ENCODE data around the gene DST.

DST gene

DNA sequence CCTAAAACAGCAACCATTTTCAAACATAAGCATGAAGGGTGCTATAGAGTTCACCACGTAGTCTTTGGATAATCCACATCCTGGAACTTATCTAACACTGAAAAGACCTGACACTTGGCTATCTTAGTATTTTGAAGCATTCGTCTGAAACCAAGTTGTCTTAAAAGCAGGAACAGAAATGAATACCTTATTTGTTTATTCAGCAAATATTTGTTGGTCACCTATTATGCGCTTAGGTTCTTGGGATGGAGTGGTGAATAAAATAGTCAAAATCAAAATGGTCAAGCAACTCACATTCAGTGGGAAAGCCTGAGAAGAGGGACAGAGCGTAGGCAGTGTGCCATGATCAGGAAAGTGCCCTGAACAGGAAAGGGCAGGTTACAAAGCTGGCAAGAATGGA is 206.9 kb downstream of the DST start:
- DNase-seq (ENCODE audit: low read depth, low spot score): no peak

DNA sequence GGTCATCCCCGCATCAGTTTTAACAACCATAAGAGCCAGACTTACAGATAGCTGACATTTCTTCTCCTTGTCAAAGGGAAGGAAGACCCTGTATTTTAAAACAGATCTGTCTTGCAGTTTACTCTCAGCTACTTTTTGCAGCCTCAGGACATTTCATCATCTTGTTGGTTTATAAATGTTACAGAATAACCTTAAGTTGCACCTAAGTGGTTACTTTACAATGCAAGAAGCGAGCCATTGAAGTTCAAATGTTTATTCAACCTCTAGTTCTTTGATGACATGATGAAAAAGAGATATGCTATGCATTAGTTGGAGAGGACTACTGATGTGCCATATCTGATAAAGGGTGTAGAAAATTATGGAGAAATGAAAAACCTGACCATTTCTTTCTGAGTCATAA is 207.4 kb downstream of the DST start:
- DNase-seq (ENCODE audit: low read depth, low spot score): no peak

DNA sequence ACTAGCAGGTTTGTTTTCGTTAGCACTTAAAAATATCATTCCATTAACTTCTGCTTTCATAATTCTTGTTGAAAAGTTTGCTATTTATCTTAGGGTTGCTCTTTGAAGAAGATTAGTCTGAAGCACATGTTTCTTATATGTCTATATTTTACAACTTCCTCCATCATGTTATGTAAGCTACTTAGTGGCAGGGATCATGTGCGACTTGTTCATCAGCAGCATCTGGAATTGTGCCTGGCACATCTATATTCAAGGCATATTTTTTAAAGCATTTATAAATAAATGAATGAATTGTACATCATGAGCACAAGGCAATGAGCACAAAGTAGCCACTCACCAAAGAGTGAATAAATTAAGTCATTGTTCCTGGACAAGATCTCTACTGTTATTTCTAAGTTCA is 208.1 kb downstream of the DST start:
- no peak for DNase-seq (ENCODE audit: low read depth, low spot score)

DNA sequence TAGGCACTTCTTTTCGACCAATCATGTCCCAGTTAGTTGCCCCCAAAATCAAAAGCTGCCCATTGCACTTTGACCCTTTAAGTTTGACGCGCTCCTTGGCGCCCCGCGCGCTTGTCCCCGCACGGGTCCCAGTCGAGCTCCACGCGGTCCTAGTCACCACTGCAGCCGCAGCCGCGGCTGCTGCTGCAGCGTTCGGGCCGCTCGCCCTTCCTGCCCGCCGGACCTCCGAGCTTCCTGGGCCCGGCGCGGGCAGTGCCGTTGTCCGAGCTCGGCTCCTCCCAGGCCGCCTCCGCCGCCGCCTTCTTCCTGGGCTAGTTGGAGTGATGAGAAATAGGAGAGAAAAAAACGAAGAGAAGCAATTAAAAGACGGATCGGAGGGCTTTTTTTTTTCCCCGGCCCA is 209.6 kb downstream of the DST start:
- DNase-seq (ENCODE audit: low read depth, low spot score): no peak

DNA sequence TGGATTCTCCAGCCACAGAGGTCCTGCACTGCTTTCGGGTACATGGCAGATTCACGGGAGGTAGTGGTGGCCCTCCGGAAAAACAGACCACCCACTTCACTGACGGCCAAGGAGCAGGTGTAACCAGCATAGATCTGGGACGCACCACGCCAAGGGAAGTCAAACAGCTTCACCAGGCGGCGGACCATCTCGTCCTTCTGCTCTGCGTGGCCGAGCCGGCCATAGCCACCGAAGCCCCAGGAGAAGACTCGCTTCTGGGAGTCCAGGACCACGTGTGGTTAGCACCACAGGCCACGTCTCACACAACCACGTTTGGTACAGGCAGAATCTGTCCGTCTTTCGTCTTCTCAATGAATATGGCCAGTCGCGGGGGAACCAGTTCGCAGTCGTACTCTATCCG is 210.5 kb downstream of the DST start:
- DNase-seq (ENCODE audit: low read depth, low spot score): no peak

DNA sequence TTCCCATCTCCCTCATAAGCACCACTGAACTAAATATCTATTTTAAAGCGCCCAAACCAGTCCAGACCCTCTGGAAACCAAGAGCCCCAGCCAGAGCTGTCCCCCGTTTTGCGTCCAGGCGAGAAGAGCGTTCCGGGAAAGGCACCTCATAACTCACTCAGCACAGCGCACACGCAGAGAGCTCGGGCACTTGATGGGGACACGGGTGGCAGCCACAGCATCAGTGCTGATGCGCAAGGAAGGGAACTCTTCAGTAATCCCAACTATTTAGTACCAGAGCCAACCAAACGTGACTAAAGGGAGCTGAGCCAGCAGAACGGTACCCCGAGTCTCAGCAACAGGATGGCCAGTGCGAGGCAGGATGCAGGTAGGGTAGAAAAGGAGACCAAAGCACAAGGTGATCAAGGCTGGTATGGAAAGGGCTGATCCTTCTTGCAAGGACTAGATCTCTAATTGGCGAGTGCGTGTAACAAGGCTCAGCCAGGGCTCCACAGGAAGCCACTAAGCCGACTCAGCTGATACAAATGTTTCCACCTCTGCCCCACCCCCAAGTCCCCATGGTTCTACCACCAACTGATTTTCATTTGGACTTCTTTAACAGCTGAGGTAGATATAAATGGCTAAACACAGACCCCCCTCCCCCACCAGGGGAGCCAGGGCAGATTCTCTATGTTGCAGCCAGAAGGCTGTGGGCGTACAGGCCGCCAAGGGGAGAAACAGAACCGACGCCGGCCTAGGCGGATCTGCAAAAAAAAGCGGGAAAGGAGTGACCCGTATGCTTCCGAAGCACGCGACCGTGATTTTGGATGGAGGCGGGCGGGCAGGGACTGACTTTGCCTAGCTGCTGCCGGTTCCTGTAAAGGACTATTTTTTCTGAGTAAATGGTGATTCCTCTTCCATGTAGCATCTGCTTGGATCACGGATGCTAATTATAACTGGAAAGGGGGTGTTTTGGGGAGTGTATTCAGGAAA is 211.8 kb downstream of the DST start:
- DNase-seq (ENCODE audit: low read depth, low spot score): no peak

DNA sequence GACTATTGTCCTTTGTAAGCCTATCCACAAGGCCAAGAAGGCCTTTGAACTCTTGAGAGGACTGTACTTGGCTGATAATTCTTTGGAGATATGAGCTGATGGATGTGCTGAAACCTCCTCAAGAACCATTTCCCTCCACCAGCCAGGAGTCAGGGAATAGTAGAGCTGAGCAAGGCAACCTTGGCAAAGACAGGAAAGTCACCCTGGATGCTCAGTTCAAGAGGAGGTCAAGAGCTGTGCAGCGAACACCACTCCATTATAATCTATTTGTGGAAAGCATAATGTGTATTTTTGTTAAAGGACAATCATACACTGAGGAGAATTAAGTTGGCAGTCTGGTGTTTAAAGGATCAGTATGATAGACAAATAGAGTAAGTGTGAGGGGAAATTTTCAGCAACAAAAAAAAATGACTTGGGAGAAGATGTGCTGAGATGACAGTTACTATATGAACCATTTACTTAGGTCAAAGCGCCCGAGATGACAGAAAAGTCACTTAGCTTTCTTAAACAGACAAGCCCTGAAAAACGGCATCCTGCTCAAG is 218.1 kb downstream of the DST start:
- no peak for DNase-seq (ENCODE audit: low read depth, low spot score)

DNA sequence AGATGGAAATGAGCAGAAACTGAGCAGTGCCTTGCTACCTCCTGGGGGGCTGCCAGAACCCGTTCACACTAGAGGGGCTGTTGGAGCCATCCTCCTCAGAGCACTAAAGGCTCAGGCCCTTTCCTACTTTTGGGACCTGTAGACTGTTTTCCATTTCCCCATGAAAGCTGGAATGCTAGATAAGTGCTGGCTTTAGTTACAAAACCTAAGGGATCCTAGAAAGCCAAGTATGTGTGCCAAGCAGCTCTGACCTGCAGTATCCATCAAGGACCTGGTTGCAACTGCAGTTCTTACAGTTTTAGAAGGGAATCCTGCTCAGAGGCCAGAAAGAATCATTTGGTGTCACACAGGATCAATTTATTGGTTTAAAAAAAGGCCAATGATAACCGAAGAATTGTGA is 218.6 kb downstream of the DST start:
- DNase-seq (ENCODE audit: low read depth, low spot score): no peak

DNA sequence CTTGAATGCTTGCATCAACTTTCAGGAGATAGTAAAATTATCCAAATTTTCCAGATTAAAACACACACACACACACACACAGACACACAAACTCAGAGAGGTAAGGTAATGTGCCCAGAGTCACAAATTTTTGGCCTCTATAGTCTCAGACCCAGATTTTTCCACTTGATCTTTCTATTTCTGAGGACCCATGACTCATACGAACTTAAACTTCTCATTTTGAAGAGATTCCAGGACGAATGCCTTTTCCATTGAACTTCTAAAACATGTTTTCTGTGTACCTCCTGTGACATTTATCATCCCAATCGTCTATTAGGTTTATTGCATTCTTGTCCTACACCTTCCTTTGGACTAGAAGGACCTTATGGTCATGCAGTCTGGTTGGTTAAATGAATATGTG is 222.4 kb downstream of the DST start:
- DNase-seq (ENCODE audit: low read depth, low spot score): peak; percentile 31

DNA sequence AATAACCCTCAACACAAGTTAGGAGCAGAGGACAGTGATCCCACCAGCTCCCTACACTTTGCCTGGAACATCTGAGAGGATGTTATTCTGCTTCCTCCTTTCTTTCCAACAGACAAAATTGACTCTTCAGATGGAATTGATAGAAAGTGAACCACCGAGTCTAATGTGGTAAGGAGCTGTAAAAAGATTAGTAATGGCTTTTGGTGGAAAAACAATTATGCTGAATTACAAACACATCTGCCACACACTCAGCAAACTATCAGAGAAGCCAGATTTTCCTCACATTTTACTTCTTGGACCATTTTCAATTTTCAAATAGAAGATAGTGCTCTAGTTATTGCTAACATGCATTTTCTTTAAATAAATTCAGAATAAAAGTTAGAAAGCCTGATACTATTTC is 223.5 kb downstream of the DST start:
- no peak for DNase-seq (ENCODE audit: low read depth, low spot score)

DNA sequence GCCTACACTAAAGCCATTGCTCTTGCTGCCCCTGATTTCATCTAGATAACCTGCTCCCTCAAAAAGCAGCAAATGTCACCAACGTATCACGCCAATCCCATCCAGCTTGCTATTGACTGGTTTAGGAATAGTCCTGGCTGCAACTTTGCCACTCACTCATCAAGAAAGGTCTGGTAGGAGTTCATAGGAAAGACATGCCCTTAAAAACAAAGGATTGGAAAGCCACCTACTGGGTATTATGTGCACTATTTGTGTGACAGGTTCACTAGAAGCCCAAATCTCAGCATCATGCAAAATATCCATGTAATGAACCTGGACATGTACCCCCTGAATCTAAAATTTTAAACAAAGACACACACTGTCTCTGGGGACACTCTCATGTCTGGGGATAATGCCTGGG is 224.9 kb downstream of the DST start:
- no peak for DNase-seq (ENCODE audit: low read depth, low spot score)

DNA sequence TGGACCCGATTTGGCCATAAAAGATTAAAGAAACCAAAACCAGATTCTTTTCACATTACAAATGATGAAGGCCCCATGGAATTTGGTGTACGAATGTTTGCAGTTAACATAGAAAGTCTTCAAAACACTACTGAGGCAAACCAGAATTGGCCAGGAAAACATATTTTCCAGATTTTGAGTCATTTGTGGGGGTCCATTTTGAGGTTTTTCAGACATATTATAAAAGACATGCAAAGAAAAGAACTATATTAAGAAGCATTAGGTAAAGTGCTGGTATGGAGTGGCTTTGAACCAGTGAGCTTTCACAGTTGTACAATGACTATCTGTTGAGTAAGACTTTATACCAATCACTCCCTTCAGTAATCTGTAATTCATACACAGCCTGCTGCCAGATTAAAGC is 226.4 kb downstream of the DST start:
- peak; percentile 33 for DNase-seq (ENCODE audit: low read depth, low spot score)

DNA sequence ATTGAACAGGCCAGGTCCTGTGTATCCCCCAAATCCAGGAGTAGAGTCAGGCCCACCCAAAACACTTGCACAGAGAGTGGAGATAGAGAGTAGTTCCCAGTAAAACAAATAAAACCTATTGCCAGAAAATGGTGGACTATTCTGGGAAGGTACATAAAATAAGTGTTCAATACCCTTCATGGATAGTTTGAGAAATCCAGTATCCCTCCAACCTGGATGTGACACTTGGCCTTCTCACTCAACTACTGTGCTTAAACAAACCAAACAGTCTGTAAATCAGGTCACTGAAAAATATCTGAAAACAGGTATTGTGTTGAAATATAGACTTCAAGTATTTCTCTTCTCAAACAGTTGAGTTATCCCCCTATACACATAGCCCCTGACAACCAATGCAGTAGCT is 233.7 kb downstream of the DST start:
- no peak for DNase-seq (ENCODE audit: low read depth, low spot score)

All from astrocyte of the hippocampus (primary cell).